K562 (cell line): ENCODE measurements around the gene PARD3. TPM values are rescaled to one million over a fixed set of nuclear protein-coding genes. Genes with fewer than 3 reads are reported as not detected.

Experiments used
- ATAC-seq: fragments of 200-7000 bp; cut with Tn5 transposase; 3 replicates; pipeline ENCODE4 v1.9.1; 2020; ENCODE audit warnings: moderate library complexity
- BruUV-seq: library from RNA; stranded (reverse); fragments of 400-500 nt; replicated peaks from 2 replicates; lab custom pipeline; 2021; lab: Mats Ljungman, UMichigan
- CTCF ChIA-PET: fragments of 300-600 bp; formaldehyde crosslinking; extraction: SDS; loops from one replicate; lab custom pipeline; 2021; ENCODE audit warnings: low intra/inter-chr PET ratio; lab: Yijun Ruan, JAX
- POLR2A ChIA-PET: fragments of 300-600, 350-650 bp; sonication (Branson Sonifier 250); formaldehyde crosslinking; extraction: SDS; loops from one replicate; lab custom pipeline; 2021; ENCODE audit warnings: antibody characterized with exemption, inconsistent platforms; lab: Yijun Ruan, JAX
- DNase-seq, 4 experiments: peaks; one replicate each; pipeline versions ENCODE4 v3.0.0 to v3.0.0-alpha.2; 2011 to 2018; ENCODE audit warnings: low spot score in 3 of 4, mixed read lengths in 3 of 4; ENCODE audit errors: extremely low read depth in 1 of 4
- FAIRE-seq: peaks from 2 replicates; lab custom pipeline; 2011; peaks lifted over from hg19 to GRCh38; lab: Jason Lieb, UNC
- H2AFZ ChIP-seq: 2 replicates; pipeline ENCODE4 v1.6.0; 2011; ENCODE audit warnings: low read depth, low read length, control low read depth, inconsistent platforms
- H3K27ac ChIP-seq: fragments of 200-600 bp; 3 replicates; pipeline ENCODE4 v1.8.0; 2011; ENCODE audit warnings: low read depth, mild to moderate bottlenecking, control low read depth, inconsistent platforms, low read length, moderate library complexity, mixed read lengths; ENCODE audit errors: extremely low read depth
- H3K27me3 ChIP-seq, 2 experiments: fragments of 300-600 bp in 1 of 2; 2 replicates in 1 of 2; 3 replicates in 1 of 2; pipeline versions ENCODE4 v1.6.0 to v1.8.0; 2011; ENCODE audit warnings: inconsistent platforms in 2 of 2, low read length in 2 of 2, mild to moderate bottlenecking in 1 of 2, mixed read lengths in 1 of 2, moderate library complexity in 1 of 2; ENCODE audit not compliant: control insufficient read depth in 2 of 2, insufficient read depth in 2 of 2
- H3K36me3 ChIP-seq: fragments of 300-600 bp; 3 replicates; pipeline ENCODE4 v1.8.0; 2011; ENCODE audit warnings: mild to moderate bottlenecking, low read length, inconsistent platforms; ENCODE audit not compliant: control insufficient read depth, insufficient read depth
- H3K4me1 ChIP-seq, 2 experiments: fragments of 200-600 bp in 1 of 2; replicated peaks in 1 of 2; 2 replicates in 1 of 2; 3 replicates in 1 of 2; pipeline versions ENCODE4 v1.5.1 to v1.8.0; 2011; ENCODE audit warnings: inconsistent platforms in 2 of 2, low read length in 2 of 2, mild to moderate bottlenecking in 1 of 2, mixed read lengths in 1 of 2, moderate library complexity in 1 of 2; ENCODE audit not compliant: control insufficient read depth in 2 of 2, insufficient read depth in 2 of 2
- H3K4me2 ChIP-seq: 2 replicates; pipeline ENCODE4 v1.6.1; 2011; ENCODE audit warnings: low read length, control low read depth, inconsistent platforms, mixed read lengths; ENCODE audit not compliant: insufficient read depth
- H3K4me3 ChIP-seq: fragments of 200-600 bp; sonication (generic), shearing (Covaris generic); 2 replicates; pipeline ENCODE4 v1.5.1; 2016; ENCODE audit warnings: control low read depth, inconsistent platforms
- H3K79me2 ChIP-seq: fragments of 200-600 bp; 3 replicates; pipeline ENCODE4 v1.8.0; 2011; ENCODE audit warnings: low read length, inconsistent platforms; ENCODE audit not compliant: control insufficient read depth, insufficient read depth
- H3K9ac ChIP-seq, 2 experiments: 2 replicates each; pipeline versions ENCODE4 v1.6.0 to v1.6.1; 2011; ENCODE audit warnings: low read depth in 2 of 2, low read length in 2 of 2, control low read depth in 1 of 2, inconsistent platforms in 1 of 2, mild to moderate bottlenecking in 1 of 2, mixed read lengths in 1 of 2; ENCODE audit not compliant: insufficient read depth in 1 of 2
- H3K9me1 ChIP-seq: one replicate; pipeline ENCODE4 v1.6.0; 2011; ENCODE audit warnings: inconsistent platforms, mild to moderate bottlenecking, low read length, moderate library complexity; ENCODE audit not compliant: control insufficient read depth, insufficient read depth
- H3K9me3 ChIP-seq: replicated peaks from 2 replicates; pipeline ENCODE4 v1.5.1; 2011; ENCODE audit warnings: low read depth, low read length, inconsistent platforms; ENCODE audit not compliant: control insufficient read depth, insufficient read depth
- H4K20me1 ChIP-seq: replicated peaks from 2 replicates; pipeline ENCODE4 v1.6.1; 2011; ENCODE audit warnings: low read length, inconsistent platforms, mixed read lengths; ENCODE audit not compliant: control insufficient read depth, insufficient read depth
- CCNT2 ChIP-seq: IDR thresholded peaks from 2 replicates; pipeline ENCODE4 v1.6.1; 2011; ENCODE audit warnings: borderline replicate concordance, low read depth, mild to moderate bottlenecking, moderate library complexity, mixed read lengths, low read length; ENCODE audit not compliant: insufficient read length; ENCODE audit errors: extremely low read depth
- E2F3 ChIP-seq: fragments of 250-450 bp; sonication (Bioruptor Pico); IDR thresholded peaks from 2 replicates; pipeline ENCODE4 v1.4.0; 2020; ENCODE audit warnings: mild to moderate bottlenecking
- EHMT2 ChIP-seq: fragments of 450-650 bp; IDR thresholded peaks from 2 replicates; pipeline ENCODE4 v1.6.1; 2018; ENCODE audit warnings: antibody characterized with exemption
- GABPA ChIP-seq: fragments of 200-800 bp; sonication (Bioruptor generic); conservative IDR thresholded peaks from 2 replicates; pipeline ENCODE4 v1.6.1; 2016; ENCODE audit warnings: low read depth, missing genetic modification characterization, missing compliant biosample characterization
- IRF9 ChIP-seq: fragments of 450-650 bp; IDR thresholded peaks from 2 replicates; pipeline ENCODE4 v1.6.1; 2016; ENCODE audit warnings: missing biosample characterization, missing genetic modification characterization
- NFYB ChIP-seq: IDR thresholded peaks from 2 replicates; pipeline ENCODE4 v1.6.1; 2011; ENCODE audit warnings: mild to moderate bottlenecking, moderate library complexity; ENCODE audit not compliant: insufficient read length; ENCODE audit errors: extremely low read depth
- RBM25 ChIP-seq: fragments of 200-400 bp; formaldehyde crosslinking; IDR thresholded peaks from 2 replicates; pipeline ENCODE4 v1.6.1; 2018; ENCODE audit warnings: low read length, low read depth, moderate library complexity; ENCODE audit not compliant: severe bottlenecking
- SMAD3 ChIP-seq: fragments of 450-650 bp; formaldehyde crosslinking; conservative IDR thresholded peaks from 2 replicates; pipeline ENCODE4 v1.4.0; 2020; ENCODE audit warnings: mild to moderate bottlenecking
- THRB ChIP-seq: fragments of 450-650 bp; formaldehyde crosslinking; conservative IDR thresholded peaks from 2 replicates; pipeline ENCODE4 v1.4.0; 2022; ENCODE audit warnings: mild to moderate bottlenecking, missing genetic modification characterization
- WGBS: fragments of 100-300 bp; shearing (Covaris generic); methylation state at CpG from one replicate; pipeline ENCODE4 v1.1.6; 2016; ENCODE audit warnings: low coverage, mixed read lengths; ENCODE audit not compliant: insufficient coverage; ENCODE audit errors: missing lambda C conversion rate; 5-methylcytosine and 5-hydroxymethylcytosine counted together
- in situ Hi-C: fragments of 300-500 bp; cut with MboI; formaldehyde crosslinking; loops from 4 replicates; pipeline ENCODE4 v1.15.0; 2018; ENCODE audit warnings: inconsistent platforms, mixed read lengths
- intact Hi-C: fragments of 100-400 bp; cut with micrococcal nuclease; formaldehyde crosslinking; loops from 2 replicates; pipeline ENCODE4 v1.14.2; 2022
- polyA plus RNA-seq, 8 experiments: library from polyadenylated mRNA; depleted of rRNA in 4 of 8; stranded (reverse) in 5 of 8; unstranded in 3 of 8; fragments of >200 nt; fragmentation: Nextera tagmentation in 2 of 8; fragmentation: Illumina TruSeq in 1 of 8; extraction: Ambion mirVana in 2 of 8; extraction: Trizol in 1 of 8; gene quantifications; 2 replicates each; pipeline versions ENCODE4 v1.2.1 to v1.2.3, GENCODE V29; 2011 to 2014; ENCODE audit warnings: inconsistent platforms in 1 of 8, missing spikeins in 1 of 8
- total RNA-seq, 7 experiments: library from RNA; depleted of rRNA in 6 of 7; stranded (reverse); fragments of >200 nt in 6 of 7; fragmentation: Illumina TruSeq in 2 of 7; extraction: Trizol in 2 of 7; gene quantifications; 2 replicates each; pipeline versions ENCODE4 v1.2.1 to v1.2.3, GENCODE V29; 2011 to 2021; ENCODE audit warnings: low replicate concordance in 1 of 7

The PARD3 gene
- total and polyA plus RNA-seq, 9 of the 15 experiments (the other 6 are each of a cell fraction or from before 2014, with no cell fraction given): 2.7 to 11.7 (median 7.7) TPM

- Histone ChIP-seq H3K4me1 (no peaks in the 10 kb centered on the region), H3K79me2 (no peaks in the 10 kb centered on the region), H2AFZ (no peak overlapping the region), H3K36me3 (no peaks in the 10 kb centered on the region), H3K9me3 (no peaks in the 10 kb centered on the region), H3K27me3 (no peaks in the 10 kb centered on the region), H4K20me1 (no peaks in the 10 kb centered on the region), H3K9me1 (no peaks in the 10 kb centered on the region), H3K4me3 (no peak overlapping the region), H3K4me2 (no peak overlapping the region), H3K27ac (no peak overlapping the region), H3K9ac (no peak overlapping the region)
- no peak for FAIRE-seq
- CTCF ChIA-PET: no interaction called here
- TF ChIP-seq RBM25 (no peak), NFYB (no peak), SMAD3 (no peak), EHMT2 (no peak), THRB (CRISPR knock-in tag) (no peak), GABPA (tag) (no peak), IRF9 (tag) (no peak), E2F3 (no peak), CCNT2 (no peak)
- in situ Hi-C loops: no loop called here
- no peak for DNase-seq
- POLR2A ChIA-PET: no interaction called here
- BruUV-seq: no TSS peak
- no peak for ATAC-seq
- intact Hi-C loops: no loop called here
- WGBS: 5% methylated on average over 3 of the region's 3 CpGs
These were observed 428.2 kb downstream of the PARD3 start for GRCh38 chr10:34386921-34387320.
